Lung (tissue), 12 donors: ENCODE data around the gene CBX5. TPM values are rescaled to one million over a fixed set of nuclear protein-coding genes. Genes with fewer than 3 reads are reported as not detected.
"Not testable (repeated sequence)": the region's sequence is repeated elsewhere in the genome, so short reads cannot be mapped to it uniquely, and the experiment has no call there.

Experiments
- ATAC-seq: fragments of 200-7000 bp; cut with Tn5 transposase; one replicate; pipeline ENCODE4 v1.9.1; 2020; ENCODE audit warnings: moderate number of reproducible peaks; ENCODE audit not compliant: insufficient read depth, low FRiP score
- DNase-seq, 3 donors: peaks; one replicate each; pipeline ENCODE4 v3.0.0-alpha.2; 2013 to 2017
- H3K27ac ChIP-seq, 2 donors: one replicate each; pipeline ENCODE4 v1.5.1; 2013; ENCODE audit warnings: mild to moderate bottlenecking in 2 of 2, moderate library complexity in 2 of 2, control low read depth in 1 of 2, inconsistent platforms in 1 of 2, low read depth in 1 of 2, low read length in 1 of 2
- H3K27me3 ChIP-seq, 3 donors: one replicate each; pipeline ENCODE4 v1.5.1; 2013; ENCODE audit warnings: low read length in 2 of 3; ENCODE audit not compliant: control insufficient read depth in 3 of 3, insufficient read depth in 3 of 3
- H3K36me3 ChIP-seq, 4 donors: one replicate each; pipeline ENCODE4 v1.5.1; 2013; ENCODE audit warnings: low read length in 4 of 4, mild to moderate bottlenecking in 1 of 4, moderate library complexity in 1 of 4; ENCODE audit not compliant: control insufficient read depth in 4 of 4, insufficient read depth in 4 of 4
- H3K4me1 ChIP-seq, 5 donors: one replicate each; pipeline ENCODE4 v1.5.1; 2013; ENCODE audit warnings: low read length in 5 of 5, mild to moderate bottlenecking in 2 of 5, moderate library complexity in 1 of 5; ENCODE audit not compliant: control insufficient read depth in 5 of 5, insufficient read depth in 5 of 5
- H3K4me3 ChIP-seq: one replicate; pipeline ENCODE4 v1.5.1; 2013; ENCODE audit warnings: mild to moderate bottlenecking, control low read depth, moderate library complexity
- H3K9ac ChIP-seq, 2 donors: one replicate each; pipeline ENCODE4 v1.5.1; 2013; ENCODE audit warnings: low read length in 2 of 2, control low read depth in 1 of 2; ENCODE audit not compliant: insufficient read depth in 1 of 2
- H3K9me3 ChIP-seq, 4 donors: one replicate each; pipeline ENCODE4 v1.5.1; 2013; ENCODE audit warnings: low read length in 3 of 4, mild to moderate bottlenecking in 1 of 4, moderate library complexity in 1 of 4; ENCODE audit not compliant: control insufficient read depth in 4 of 4, insufficient read depth in 3 of 4
- CTCF ChIP-seq: IDR thresholded peaks from 2 replicates; pipeline ENCODE4 v1.5.1; 2012; ENCODE audit warnings: mild to moderate bottlenecking; ENCODE audit errors: control extremely low read depth, extremely low read depth
- WGBS, 2 donors: extraction: QIAGEN DNeasy Blood & Tissue Kit; methylation state at CpG; one replicate each; pipeline ENCODE4 v1.1.7; 2013; 5-methylcytosine and 5-hydroxymethylcytosine counted together
- polyA plus RNA-seq, 2 donors: library from polyadenylated mRNA; stranded (reverse); fragments of 200-250 nt; gene quantifications; one replicate each; pipeline ENCODE4 v1.2.1, GENCODE V29; 2013
- total RNA-seq, 2 donors: library from RNA; depleted of rRNA in 1 of 2; stranded (reverse); fragments of >200 nt in 1 of 2; gene quantifications; one replicate each; pipeline ENCODE4 v1.2.1, GENCODE V29; 2014 to 2021
- donor health status: control.
- donor health status: control.
- donor health status: Bipolar disorder and iron deficiency.
- donor health status: healthy.
- donor health status: DM: yes; HTN: yes; CAD: no.

CBX5 gene
- total and polyA plus RNA-seq, 4 donors, result 8.3 to 78.3 (median 30.3) TPM

- peak overlapping the region in 1 of 2 donors; percentile 39 for H3K27ac ChIP-seq
- peaks cover 28 to 52% (median 45%) of the 10 kb centered on the region in 4 donors for H3K36me3 ChIP-seq
- ATAC-seq (no peak), DNase-seq (no peak)
- H3K4me3 ChIP-seq, result no peak overlapping the region
- H3K9ac ChIP-seq, result no peak overlapping the region
- peaks cover 6 to 37% (median 13%) of the 10 kb centered on the region in 5 donors for H3K4me1 ChIP-seq
- H3K9me3 ChIP-seq, result no peaks in the 10 kb centered on the region
- TF ChIP-seq CTCF, result no peak
- no peaks in the 10 kb centered on the region for H3K27me3 ChIP-seq
- WGBS, 2 donors, result 58 to 69% methylated on average over 12 of the region's 12 CpGs
Observed at GRCh38 chr12:54286042-54287030, 6.4 kb upstream of the CBX5 start.

- Histone ChIP-seq H3K4me3 (no peak overlapping the region), H3K36me3 (peaks cover 28 to 57% (median 48%) of the 10 kb centered on the region in 4 donors)
Observed at GRCh38 chr12:54285150-54286041, 5.5 kb upstream of the CBX5 start.

GRCh38 chr12:54284070-54284780, 4.3 kb upstream of the CBX5 start:
- not testable (repeated sequence) for H3K4me3 ChIP-seq, H3K9me3 ChIP-seq, H3K27ac ChIP-seq, ATAC-seq, DNase-seq, H3K27me3 ChIP-seq
- Histone ChIP-seq H3K36me3 (peaks cover 28 to 59% (median 48%) of the 10 kb centered on the region in 4 donors), H3K9ac (peak overlapping the region in 1 of 2 donors; percentile 59), H3K4me1 (peaks cover 6 to 40% (median 13%) of the 10 kb centered on the region in 5 donors)
- 47 to 59% methylated on average over 1 of the region's 2 CpGs for WGBS, 2 donors

More at GRCh38 chr12:54285150-54286041, 5.5 kb upstream of the CBX5 start:
- no peak overlapping the region for H3K9ac ChIP-seq
- ATAC-seq (no peak), DNase-seq (no peak)
- H3K4me1 ChIP-seq, result peaks cover 6 to 40% (median 13%) of the 10 kb centered on the region in 5 donors
- no peak for TF ChIP-seq CTCF
- H3K9me3 ChIP-seq, result no peaks in the 10 kb centered on the region
- WGBS, 2 donors, result 48 to 54% methylated on average over 5 of the region's 5 CpGs
- peak overlapping the region in 1 of 2 donors; percentile 39 for H3K27ac ChIP-seq
- no peaks in the 10 kb centered on the region for H3K27me3 ChIP-seq
